ENCODE data around the gene ARHGAP26. TPM values are rescaled to one million over a fixed set of nuclear protein-coding genes. Genes with fewer than 3 reads are reported as not detected.

Gene ARHGAP26
- total RNA-seq, 1 donor from 2014 or later: 14.1 TPM

- no peaks in the 10 kb centered on the region for H3K9me3 Mint-ChIP-seq (ENCODE audit: unreplicated experiment)
- no peaks in the 10 kb centered on the region for H3K27me3 Mint-ChIP-seq (ENCODE audit: unreplicated experiment)
Measured at GRCh38 chr5:143166661-143167420, 396.7 kb downstream of the ARHGAP26 start.

GRCh38 chr5:143168171-143168741, 398.1 kb downstream of the ARHGAP26 start:
- no peak for DNase-seq (ENCODE audit: extremely low spot score, unreplicated experiment)
- no peak for TF ChIP-seq CTCF (IDR thresholded peaks at IDR 0.05)

More at GRCh38 chr5:143166661-143167420, 396.7 kb downstream of the ARHGAP26 start:
- Mint-ChIP-seq H3K27ac (ENCODE audit: unreplicated experiment) (no peak overlapping the region), H3K36me3 (ENCODE audit: unreplicated experiment) (no peaks in the 10 kb centered on the region), H3K4me1 (ENCODE audit: unreplicated experiment) (peaks cover 12% of the 10 kb centered on the region), H3K4me3 (ENCODE audit: unreplicated experiment) (no peak overlapping the region)
- no peak for DNase-seq (ENCODE audit: extremely low spot score, unreplicated experiment)
- TF ChIP-seq CTCF (IDR thresholded peaks at IDR 0.05): no peak

DNA sequence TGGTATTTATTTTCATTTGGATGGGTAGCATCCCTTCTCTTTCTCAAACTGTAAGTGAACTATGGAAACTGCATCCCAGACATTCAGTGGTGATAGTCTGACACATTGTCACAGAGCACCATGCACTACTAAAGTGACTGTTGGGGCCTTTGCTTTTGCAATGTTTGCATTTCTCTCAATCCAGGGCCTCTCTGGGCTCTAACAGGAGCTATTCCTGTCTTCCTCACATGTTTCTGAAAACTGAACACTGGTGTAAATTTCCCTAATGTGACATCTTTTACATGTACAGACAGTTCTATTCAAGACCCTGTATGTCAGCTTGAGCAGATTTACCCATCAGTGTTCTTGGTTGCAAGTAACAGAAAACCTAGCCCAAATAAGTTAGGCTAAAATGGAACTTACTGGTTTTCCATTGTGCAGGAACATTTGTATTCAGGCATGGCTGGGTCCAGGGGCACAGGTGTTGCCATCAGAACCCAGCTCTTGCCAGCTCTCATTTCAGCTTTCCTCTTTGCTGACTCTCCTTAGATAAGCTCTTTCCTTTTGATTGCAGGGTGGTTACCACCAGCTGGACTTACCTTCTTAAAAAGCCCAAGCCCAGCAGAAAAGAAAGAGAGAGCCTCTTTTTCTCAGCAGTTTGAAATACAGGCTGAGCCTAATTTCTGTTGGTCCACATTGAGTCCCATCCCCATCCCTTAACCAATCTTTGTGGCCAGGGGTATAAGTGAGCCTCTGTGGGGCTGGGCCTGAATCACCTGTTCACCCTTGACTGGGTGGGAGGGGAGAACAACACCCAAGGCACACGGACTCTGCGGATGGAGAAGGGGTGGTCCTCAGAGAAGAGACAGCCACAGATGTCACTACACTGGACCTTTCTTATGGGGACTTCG, 399.0 kb downstream of the ARHGAP26 start:
- Mint-ChIP-seq H3K36me3 (ENCODE audit: unreplicated experiment) (no peaks in the 10 kb centered on the region), H3K4me3 (ENCODE audit: unreplicated experiment) (no peak overlapping the region), H3K4me1 (ENCODE audit: unreplicated experiment) (peaks cover 14% of the 10 kb centered on the region), H3K27me3 (ENCODE audit: unreplicated experiment) (no peaks in the 10 kb centered on the region), H3K9me3 (ENCODE audit: unreplicated experiment) (no peaks in the 10 kb centered on the region), H3K27ac (ENCODE audit: unreplicated experiment) (no peak overlapping the region)
- DNase-seq (ENCODE audit: extremely low spot score, unreplicated experiment): no peak
- no peak for TF ChIP-seq CTCF (IDR thresholded peaks at IDR 0.05)

More at GRCh38 chr5:143168171-143168741, 398.1 kb downstream of the ARHGAP26 start:
- H3K36me3 Mint-ChIP-seq (ENCODE audit: unreplicated experiment): no peaks in the 10 kb centered on the region
- no peak overlapping the region for H3K27ac Mint-ChIP-seq (ENCODE audit: unreplicated experiment)
- H3K4me1 Mint-ChIP-seq (ENCODE audit: unreplicated experiment): peaks cover 14% of the 10 kb centered on the region
- H3K27me3 Mint-ChIP-seq (ENCODE audit: unreplicated experiment): no peaks in the 10 kb centered on the region
- no peaks in the 10 kb centered on the region for H3K9me3 Mint-ChIP-seq (ENCODE audit: unreplicated experiment)
- H3K4me3 Mint-ChIP-seq (ENCODE audit: unreplicated experiment): no peak overlapping the region

DNA sequence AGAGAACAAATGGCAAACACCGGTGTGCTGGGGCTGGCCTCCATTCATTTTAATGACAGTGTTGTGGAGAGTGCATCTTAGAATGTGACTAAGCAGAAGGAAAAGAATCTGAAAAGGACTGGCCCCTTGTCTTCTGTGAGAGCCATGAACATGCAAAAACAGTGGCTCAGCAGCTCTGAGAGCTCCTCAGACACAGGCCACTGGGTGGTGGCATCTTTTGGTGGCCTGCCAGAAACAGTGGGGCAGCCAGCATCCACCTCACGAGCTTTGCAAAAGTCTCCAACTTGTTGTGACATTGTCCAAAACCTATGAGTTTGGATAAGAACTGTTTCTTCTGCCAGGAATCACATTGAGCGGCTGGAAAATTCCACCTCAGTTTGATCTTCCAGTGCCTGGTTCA, 399.9 kb downstream of the ARHGAP26 start:
- Mint-ChIP-seq H3K27ac (ENCODE audit: unreplicated experiment) (no peak overlapping the region), H3K27me3 (ENCODE audit: unreplicated experiment) (no peaks in the 10 kb centered on the region), H3K36me3 (ENCODE audit: unreplicated experiment) (no peaks in the 10 kb centered on the region), H3K4me1 (ENCODE audit: unreplicated experiment) (peaks cover 16% of the 10 kb centered on the region), H3K4me3 (ENCODE audit: unreplicated experiment) (no peak overlapping the region), H3K9me3 (ENCODE audit: unreplicated experiment) (no peaks in the 10 kb centered on the region)
- TF ChIP-seq CTCF (IDR thresholded peaks at IDR 0.05): no peak
- no peak for DNase-seq (ENCODE audit: extremely low spot score, unreplicated experiment)

Data from osteocyte (in vitro differentiated cells).